GM13976 (cell line): ENCODE measurements around the gene FREM3.

Experiments used
- DNase-seq: peaks from one replicate; pipeline ENCODE4 v3.0.0; 2012; ENCODE audit warnings: low spot score
- CTCF ChIP-seq: IDR thresholded peaks from 2 replicates; pipeline ENCODE4 v1.5.1; 2012; ENCODE audit warnings: borderline replicate concordance, mild to moderate bottlenecking; ENCODE audit not compliant: insufficient read depth; ENCODE audit errors: extremely low read depth, missing control alignments, control extremely low read depth
- in situ Hi-C: fragments of 300-500 bp; cut with MboI; formaldehyde crosslinking; loops from one replicate; pipeline ENCODE4 v1.12.0; 2022; ENCODE audit warnings: low sequenced_read_pairs, mixed read lengths, inconsistent platforms; ENCODE audit not compliant: unreplicated experiment

Gene FREM3

GRCh38 chr4:143623896-143624295 lies 76.6 kb downstream of the FREM3 start:
- in situ Hi-C loops: no loop called here

GRCh38 chr4:143618811-143619210 lies 81.7 kb downstream of the FREM3 start:
- no peak for DNase-seq
- TF ChIP-seq CTCF: no peak
- in situ Hi-C loops: no loop called here

More at GRCh38 chr4:143623896-143624295, 76.6 kb downstream of the FREM3 start:
- DNase-seq: no peak
- TF ChIP-seq CTCF: no peak

- DNase-seq: no peak
- in situ Hi-C loops: no loop called here
- TF ChIP-seq CTCF: no peak
Measured at GRCh38 chr4:143617994-143618679, 82.3 kb downstream of the FREM3 start.

- in situ Hi-C loops: no loop called here
- peak; percentile 35 for DNase-seq
- TF ChIP-seq CTCF: no peak
Measured at GRCh38 chr4:143616771-143617170, 83.7 kb downstream of the FREM3 start.

- TF ChIP-seq CTCF: no peak
- in situ Hi-C loops: no loop called here
Measured at GRCh38 chr4:143609492-143609891, 91.0 kb downstream of the FREM3 start.

GRCh38 chr4:143606480-143606879 lies 94.0 kb downstream of the FREM3 start:
- no peak for DNase-seq
- in situ Hi-C loops: no loop called here
- no peak for TF ChIP-seq CTCF

More at GRCh38 chr4:143609492-143609891, 91.0 kb downstream of the FREM3 start:
- no peak for DNase-seq
